ENCODE results near the gene HEXD.

DNA sequence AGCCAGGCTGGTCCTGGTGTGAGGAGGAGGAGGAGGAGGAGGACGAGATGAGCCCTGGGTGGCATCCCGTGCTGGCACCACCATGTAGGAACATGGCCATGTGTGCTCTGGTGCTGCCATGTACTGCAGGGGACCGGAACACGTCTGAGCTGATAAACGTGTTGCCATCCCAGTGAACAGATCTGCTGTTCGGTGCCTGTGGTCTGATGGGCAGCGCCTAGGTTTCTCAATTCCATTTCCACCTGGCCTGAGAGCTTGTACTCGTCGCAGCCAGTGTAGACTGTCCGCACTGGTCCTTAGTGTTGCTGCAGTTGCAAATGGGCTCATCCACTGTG lies 73.0 kb downstream of the HEXD start:
- no peak for TF ChIP-seq ZNF8 (CRISPR knock-in tag; IDR thresholded peaks at IDR 0.05)
- TF ChIP-seq, protein P1, sequence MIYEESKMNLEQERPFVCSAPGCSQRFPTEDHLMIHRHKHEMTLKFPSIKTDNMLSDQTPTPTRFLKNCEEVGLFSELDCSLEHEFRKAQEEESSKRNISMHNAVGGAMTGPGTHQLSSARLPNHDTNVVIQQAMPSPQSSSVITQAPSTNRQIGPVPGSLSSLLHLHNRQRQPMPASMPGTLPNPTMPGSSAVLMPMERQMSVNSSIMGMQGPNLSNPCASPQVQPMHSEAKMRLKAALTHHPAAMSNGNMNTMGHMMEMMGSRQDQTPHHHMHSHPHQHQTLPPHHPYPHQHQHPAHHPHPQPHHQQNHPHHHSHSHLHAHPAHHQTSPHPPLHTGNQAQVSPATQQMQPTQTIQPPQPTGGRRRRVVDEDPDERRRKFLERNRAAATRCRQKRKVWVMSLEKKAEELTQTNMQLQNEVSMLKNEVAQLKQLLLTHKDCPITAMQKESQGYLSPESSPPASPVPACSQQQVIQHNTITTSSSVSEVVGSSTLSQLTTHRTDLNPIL (CRISPR knock-in tag; IDR thresholded peaks at IDR 0.05; ENCODE audit: low read depth): no peak
- no peak for TF ChIP-seq RARB (CRISPR knock-in tag; IDR thresholded peaks at IDR 0.05)
- TF ChIP-seq ZFP30 (CRISPR knock-in tag; IDR thresholded peaks at IDR 0.05): no peak
- TF ChIP-seq ARNTL (CRISPR knock-in tag; IDR thresholded peaks at IDR 0.05; ENCODE audit: borderline replicate concordance, low read depth): no peak
- no peak for TF ChIP-seq PPARA (CRISPR knock-in tag; IDR thresholded peaks at IDR 0.05; ENCODE audit: borderline replicate concordance)
- no peak for TF ChIP-seq TCF4 (CRISPR knock-in tag; IDR thresholded peaks at IDR 0.05; ENCODE audit: borderline replicate concordance)
- no peak for TF ChIP-seq ZNF70 (CRISPR knock-in tag; IDR thresholded peaks at IDR 0.05)
- TF ChIP-seq, protein P2, sequence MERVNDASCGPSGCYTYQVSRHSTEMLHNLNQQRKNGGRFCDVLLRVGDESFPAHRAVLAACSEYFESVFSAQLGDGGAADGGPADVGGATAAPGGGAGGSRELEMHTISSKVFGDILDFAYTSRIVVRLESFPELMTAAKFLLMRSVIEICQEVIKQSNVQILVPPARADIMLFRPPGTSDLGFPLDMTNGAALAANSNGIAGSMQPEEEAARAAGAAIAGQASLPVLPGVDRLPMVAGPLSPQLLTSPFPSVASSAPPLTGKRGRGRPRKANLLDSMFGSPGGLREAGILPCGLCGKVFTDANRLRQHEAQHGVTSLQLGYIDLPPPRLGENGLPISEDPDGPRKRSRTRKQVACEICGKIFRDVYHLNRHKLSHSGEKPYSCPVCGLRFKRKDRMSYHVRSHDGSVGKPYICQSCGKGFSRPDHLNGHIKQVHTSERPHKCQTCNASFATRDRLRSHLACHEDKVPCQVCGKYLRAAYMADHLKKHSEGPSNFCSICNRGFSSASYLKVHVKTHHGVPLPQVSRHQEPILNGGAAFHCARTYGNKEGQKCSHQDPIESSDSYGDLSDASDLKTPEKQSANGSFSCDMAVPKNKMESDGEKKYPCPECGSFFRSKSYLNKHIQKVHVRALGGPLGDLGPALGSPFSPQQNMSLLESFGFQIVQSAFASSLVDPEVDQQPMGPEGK (CRISPR knock-in tag; IDR thresholded peaks at IDR 0.05; ENCODE audit: borderline replicate concordance): no peak
- no peak for TF ChIP-seq SNAI2 (CRISPR knock-in tag; IDR thresholded peaks at IDR 0.05)
